ENCODE results near the gene TMEM161A.

DNA sequence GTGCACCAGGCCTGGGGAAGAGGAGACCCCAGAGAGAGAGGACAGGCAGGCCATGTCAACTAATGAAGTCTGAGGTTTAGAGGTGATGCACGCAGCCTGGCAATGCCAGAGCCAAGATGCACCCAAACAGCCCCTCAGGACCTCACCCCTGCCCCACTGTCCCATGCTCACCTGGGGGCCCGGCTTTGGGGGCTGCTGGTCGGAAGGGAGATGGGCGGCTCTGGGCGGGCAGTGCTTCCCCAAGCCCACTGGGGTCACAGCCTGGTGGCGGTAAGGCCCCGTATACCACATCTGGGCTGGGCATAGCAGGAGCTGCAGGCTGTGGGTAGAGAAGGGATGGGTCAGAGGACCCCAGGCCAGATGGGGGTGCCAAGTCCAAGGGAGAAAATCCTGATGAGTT lies 8.6 kb upstream of the TMEM161A start:
- no peak for TF ChIP-seq EZH2 (IDR thresholded peaks at IDR 0.05; ENCODE audit: low read depth, unreplicated experiment)
- no peak for TF ChIP-seq JUNB (IDR thresholded peaks at IDR 0.05; ENCODE audit: unreplicated experiment)
- no peak for TF ChIP-seq CTCF (conservative IDR thresholded peaks at IDR 0.05; ENCODE audit: low read depth in 2 of 2)
- TF ChIP-seq, protein P1, sequence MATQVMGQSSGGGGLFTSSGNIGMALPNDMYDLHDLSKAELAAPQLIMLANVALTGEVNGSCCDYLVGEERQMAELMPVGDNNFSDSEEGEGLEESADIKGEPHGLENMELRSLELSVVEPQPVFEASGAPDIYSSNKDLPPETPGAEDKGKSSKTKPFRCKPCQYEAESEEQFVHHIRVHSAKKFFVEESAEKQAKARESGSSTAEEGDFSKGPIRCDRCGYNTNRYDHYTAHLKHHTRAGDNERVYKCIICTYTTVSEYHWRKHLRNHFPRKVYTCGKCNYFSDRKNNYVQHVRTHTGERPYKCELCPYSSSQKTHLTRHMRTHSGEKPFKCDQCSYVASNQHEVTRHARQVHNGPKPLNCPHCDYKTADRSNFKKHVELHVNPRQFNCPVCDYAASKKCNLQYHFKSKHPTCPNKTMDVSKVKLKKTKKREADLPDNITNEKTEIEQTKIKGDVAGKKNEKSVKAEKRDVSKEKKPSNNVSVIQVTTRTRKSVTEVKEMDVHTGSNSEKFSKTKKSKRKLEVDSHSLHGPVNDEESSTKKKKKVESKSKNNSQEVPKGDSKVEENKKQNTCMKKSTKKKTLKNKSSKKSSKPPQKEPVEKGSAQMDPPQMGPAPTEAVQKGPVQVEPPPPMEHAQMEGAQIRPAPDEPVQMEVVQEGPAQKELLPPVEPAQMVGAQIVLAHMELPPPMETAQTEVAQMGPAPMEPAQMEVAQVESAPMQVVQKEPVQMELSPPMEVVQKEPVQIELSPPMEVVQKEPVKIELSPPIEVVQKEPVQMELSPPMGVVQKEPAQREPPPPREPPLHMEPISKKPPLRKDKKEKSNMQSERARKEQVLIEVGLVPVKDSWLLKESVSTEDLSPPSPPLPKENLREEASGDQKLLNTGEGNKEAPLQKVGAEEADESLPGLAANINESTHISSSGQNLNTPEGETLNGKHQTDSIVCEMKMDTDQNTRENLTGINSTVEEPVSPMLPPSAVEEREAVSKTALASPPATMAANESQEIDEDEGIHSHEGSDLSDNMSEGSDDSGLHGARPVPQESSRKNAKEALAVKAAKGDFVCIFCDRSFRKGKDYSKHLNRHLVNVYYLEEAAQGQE (IDR thresholded peaks at IDR 0.05; ENCODE audit: unreplicated experiment), result no peak
- no peak for TF ChIP-seq POLR2AphosphoS5 (IDR thresholded peaks at IDR 0.05; ENCODE audit: low read depth)
- TF ChIP-seq EZH2phosphoT487 (IDR thresholded peaks at IDR 0.05; ENCODE audit: unreplicated experiment), result no peak
- TF ChIP-seq CREB1 (CRISPR knock-in tag; IDR thresholded peaks at IDR 0.05; ENCODE audit: low read depth), result no peak

All from GM23338 (cell line).